ENCODE data around the gene CHSY1.

The CHSY1 gene

GRCh38 chr15:101210058-101210457 lies 41.8 kb downstream of the CHSY1 start:
- DNase-seq (ENCODE audit: low read depth): no peak

- no peak for DNase-seq (ENCODE audit: low read depth)
These were observed 42.5 kb downstream of the CHSY1 start for GRCh38 chr15:101209285-101209845.

- no peak for DNase-seq (ENCODE audit: low read depth)
These were observed 44.0 kb downstream of the CHSY1 start for GRCh38 chr15:101207867-101208288.

GRCh38 chr15:101206176-101206591 lies 45.7 kb downstream of the CHSY1 start:
- DNase-seq (ENCODE audit: low read depth): peak; percentile 66

- DNase-seq (ENCODE audit: low read depth): peak; percentile 58
These were observed 46.9 kb downstream of the CHSY1 start for GRCh38 chr15:101204739-101205535.

- DNase-seq (ENCODE audit: low read depth): no peak
These were observed 48.1 kb downstream of the CHSY1 start for GRCh38 chr15:101203607-101204189.

- no peak for DNase-seq (ENCODE audit: low read depth)
These were observed 48.7 kb downstream of the CHSY1 start for GRCh38 chr15:101203029-101203573.

- DNase-seq (ENCODE audit: low read depth): peak; percentile 100
These were observed 50.3 kb downstream of the CHSY1 start for GRCh38 chr15:101201411-101202174.

GRCh38 chr15:101200181-101200580 lies 51.7 kb downstream of the CHSY1 start:
- no peak for DNase-seq (ENCODE audit: low read depth)

GRCh38 chr15:101198800-101199199 lies 53.0 kb downstream of the CHSY1 start:
- peak; percentile 63 for DNase-seq (ENCODE audit: low read depth)

- no peak for DNase-seq (ENCODE audit: low read depth)
These were observed 53.7 kb downstream of the CHSY1 start for GRCh38 chr15:101198031-101198575.

- no peak for DNase-seq (ENCODE audit: low read depth)
These were observed 57.2 kb downstream of the CHSY1 start for GRCh38 chr15:101194546-101195125.

GRCh38 chr15:101193806-101194545 lies 57.9 kb downstream of the CHSY1 start:
- no peak for DNase-seq (ENCODE audit: low read depth)

GRCh38 chr15:101193120-101193644 lies 58.7 kb downstream of the CHSY1 start:
- DNase-seq (ENCODE audit: low read depth): peak; percentile 74

- no peak for DNase-seq (ENCODE audit: low read depth)
These were observed 59.8 kb downstream of the CHSY1 start for GRCh38 chr15:101192081-101192480.

- DNase-seq (ENCODE audit: low read depth): peak; percentile 69
These were observed 60.6 kb downstream of the CHSY1 start for GRCh38 chr15:101191242-101191641.

- DNase-seq (ENCODE audit: low read depth): peak; percentile 31
These were observed 61.7 kb downstream of the CHSY1 start for GRCh38 chr15:101190092-101190595.

- no peak for DNase-seq (ENCODE audit: low read depth)
These were observed 62.3 kb downstream of the CHSY1 start for GRCh38 chr15:101189409-101190091.

- peak; percentile 94 for DNase-seq (ENCODE audit: low read depth)
These were observed 63.0 kb downstream of the CHSY1 start for GRCh38 chr15:101188637-101189408.

Data from EH (cell line).